Naive thymus-derived CD8-positive, alpha-beta T cell (primary cell): ENCODE data around the gene ZBTB22. TPM values are rescaled to one million over a fixed set of nuclear protein-coding genes. Genes with fewer than 3 reads are reported as not detected.
A peak's percentile ranks its signal among the peaks of the same experiment; 100 is the strongest.

Experiments
- ATAC-seq, 2 donors: fragments of 150-1000 bp; cut with Tn5 transposase in 1 of 2; sonication (Bioruptor Pico), chemical (Tn5 transposase) in 1 of 2; 1 replicate in 1 of 2; 2 replicates in 1 of 2; pipeline ENCODE4 v1.10.0; 2021; ENCODE audit warnings: mild to moderate bottlenecking in 2 of 2, moderate library complexity in 2 of 2
- POLR2A ChIA-PET: fragments of 350-600 bp; sonication (Branson Sonifier 250); formaldehyde crosslinking; loops from one replicate; lab custom pipeline; 2021; ENCODE audit warnings: antibody characterized with exemption; lab: Charles Lee
- DNase-seq, 10 donors: peaks; one replicate each; pipeline versions ENCODE4 v3.0.0 to v3.0.0-alpha.2; 2020 to 2022
- H3K27ac Mint-ChIP-seq, 10 donors: one replicate each; pipeline ENCODE4 v1.8.0; 2020 to 2022; ENCODE audit warnings: mild to moderate bottlenecking in 10 of 10, mixed read lengths in 10 of 10, moderate library complexity in 4 of 10, inconsistent platforms in 1 of 10
- H3K27me3 Mint-ChIP-seq, 5 donors: one replicate each; pipeline ENCODE4 v1.8.0; 2021 to 2022; ENCODE audit warnings: mixed read lengths in 5 of 5
- H3K36me3 Mint-ChIP-seq, 3 donors: one replicate each; pipeline ENCODE4 v1.8.0; 2020 to 2022; ENCODE audit warnings: mixed read lengths in 3 of 3, mild to moderate bottlenecking in 2 of 3, inconsistent platforms in 1 of 3
- H3K4me1 Mint-ChIP-seq, 4 donors: one replicate each; pipeline ENCODE4 v1.8.0; 2021 to 2022; ENCODE audit warnings: mixed read lengths in 4 of 4
- H3K4me3 Mint-ChIP-seq, 10 donors: one replicate each; pipeline ENCODE4 v1.8.0; 2020 to 2022; ENCODE audit warnings: mild to moderate bottlenecking in 10 of 10, mixed read lengths in 10 of 10, moderate library complexity in 6 of 10, inconsistent platforms in 1 of 10
- H3K9me3 Mint-ChIP-seq, 9 donors: one replicate each; pipeline ENCODE4 v1.8.0; 2020 to 2022; ENCODE audit warnings: mixed read lengths in 9 of 9, mild to moderate bottlenecking in 3 of 9, inconsistent platforms in 1 of 9, moderate library complexity in 1 of 9
- polyA plus RNA-seq, 3 donors: library from polyadenylated mRNA; unstranded; fragments of 300-500 nt; fragmentation: Illumina TruSeq; gene quantifications; one replicate each; pipeline ENCODE4 v1.2.3, GENCODE V29; 2021
- total RNA-seq, 8 experiments: library from RNA in 2 of 8; stranded (reverse) in 2 of 8; gene quantifications; one replicate each; pipeline ENCODE4 v1.2.3 and lab custom pipeline; 2021 to 2026

Gene ZBTB22
- total and polyA plus RNA-seq, 5 experiments from 2014 or later, result 10.4 to 33.6 (median 13.4) TPM

DNA sequence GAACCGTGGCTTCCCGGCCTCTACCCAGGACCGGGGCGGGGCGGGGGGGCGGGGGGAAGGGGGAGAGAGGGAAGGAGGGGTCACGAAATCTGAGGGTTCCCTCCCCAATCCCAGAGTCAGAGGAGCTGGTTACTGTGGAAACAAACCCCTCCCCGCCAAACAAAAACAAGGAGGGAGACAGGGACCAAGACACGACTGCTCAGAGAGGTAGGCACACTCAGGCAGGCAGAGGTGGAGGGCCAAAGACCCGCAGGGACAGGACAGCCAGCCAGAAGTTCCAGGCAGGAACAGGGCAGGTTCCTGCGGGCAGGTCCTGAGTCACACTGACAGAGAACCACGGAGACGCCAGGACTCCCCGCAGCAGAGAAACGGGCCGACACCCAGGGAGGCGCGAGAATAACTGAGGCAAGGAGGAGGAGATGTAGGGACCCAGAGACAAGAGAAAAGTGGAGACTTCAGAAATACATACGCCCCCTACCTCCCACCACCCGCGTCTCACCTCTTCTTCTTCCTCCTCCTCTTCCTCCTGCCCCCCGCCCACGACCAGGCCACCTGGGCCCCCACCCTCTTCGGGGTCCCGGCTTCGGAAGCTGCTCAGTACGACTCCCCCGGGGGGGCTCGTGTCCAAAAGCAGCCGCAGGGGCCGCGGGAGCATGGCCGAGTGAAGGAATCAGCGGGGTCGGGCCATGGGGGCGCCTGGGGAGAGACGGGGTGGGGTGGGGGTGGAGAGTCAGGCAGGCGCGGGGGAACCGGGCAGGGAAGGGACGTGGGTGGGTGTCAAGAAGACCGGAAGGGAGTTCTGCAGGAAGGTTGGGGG is 19.4 kb downstream of the ZBTB22 start:
- H3K27ac Mint-ChIP-seq, result peak overlapping the region; percentile 93 to 100 (median 98)
- DNase-seq (peak; percentile 30 to 82 (median 68)), ATAC-seq (peak; percentile 26 to 29)
- H3K27me3 Mint-ChIP-seq, result peaks cover 0 to 2% (median 0%) of the 10 kb centered on the region in 5 donors
- H3K4me1 Mint-ChIP-seq, result peaks cover 16 to 43% (median 39%) of the 10 kb centered on the region in 4 donors
- POLR2A ChIA-PET, result interaction anchor here (0.8 to 7.4 kb wide), 20 partner anchors 9 to 330 kb away, joined by 3 to 106 read pairs (median 8); partner anchors contain the start of genes B3GALT4, BRD2, CUTA and PFDN6
- peak overlapping the region; percentile 94 to 100 (median 98) for H3K4me3 Mint-ChIP-seq
- H3K9me3 Mint-ChIP-seq, result peaks cover 0 to 2% (median 0%) of the 10 kb centered on the region in 9 donors
- peaks cover 0 to 58% (median 4%) of the 10 kb centered on the region in 3 donors for H3K36me3 Mint-ChIP-seq

DNA sequence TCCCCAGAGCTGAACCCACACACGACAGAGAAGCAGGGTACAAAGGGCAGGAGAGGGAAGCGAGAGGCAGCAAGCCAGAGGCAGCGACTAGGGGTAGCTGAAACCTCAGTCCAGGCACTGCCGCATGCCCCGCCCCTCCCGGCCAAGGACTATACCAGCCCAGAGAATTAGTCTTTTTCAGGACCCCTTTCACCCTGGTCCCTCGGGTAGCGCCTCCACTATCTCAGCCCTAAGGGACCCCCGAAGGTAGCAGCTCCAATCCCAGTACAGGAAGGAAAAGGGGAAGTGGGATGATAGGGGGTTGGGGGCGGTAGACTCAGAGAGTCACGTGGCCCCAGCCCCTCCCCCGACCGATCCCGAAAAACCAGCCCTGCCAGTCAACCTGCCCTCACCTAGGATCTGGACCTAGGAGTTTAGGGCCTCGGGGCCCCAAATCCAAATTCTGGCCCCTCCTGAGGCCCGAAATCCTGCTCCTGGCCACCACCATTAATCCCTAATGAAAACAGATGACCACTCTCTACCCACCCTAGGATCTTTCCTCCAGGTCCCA is 20.1 kb downstream of the ZBTB22 start:
- Mint-ChIP-seq H3K27ac (peak overlapping the region; percentile 43 to 99 (median 88)), H3K4me1 (peaks cover 18 to 43% (median 39%) of the 10 kb centered on the region in 4 donors), H3K9me3 (peaks cover 0 to 2% (median 0%) of the 10 kb centered on the region in 9 donors), H3K27me3 (peaks cover 0 to 2% (median 0%) of the 10 kb centered on the region in 5 donors), H3K4me3 (peak overlapping the region; percentile 57 to 97 (median 66)), H3K36me3 (peaks cover 0 to 58% (median 4%) of the 10 kb centered on the region in 3 donors)
- DNase-seq (no peak), ATAC-seq (no peak)
- POLR2A ChIA-PET, result interaction anchor here (1.0 to 7.4 kb wide), 11 partner anchors 8 to 329 kb away, joined by 3 to 106 read pairs (median 13); partner anchors contain the start of genes B3GALT4, BRD2, PFDN6 and RPS18

DNA sequence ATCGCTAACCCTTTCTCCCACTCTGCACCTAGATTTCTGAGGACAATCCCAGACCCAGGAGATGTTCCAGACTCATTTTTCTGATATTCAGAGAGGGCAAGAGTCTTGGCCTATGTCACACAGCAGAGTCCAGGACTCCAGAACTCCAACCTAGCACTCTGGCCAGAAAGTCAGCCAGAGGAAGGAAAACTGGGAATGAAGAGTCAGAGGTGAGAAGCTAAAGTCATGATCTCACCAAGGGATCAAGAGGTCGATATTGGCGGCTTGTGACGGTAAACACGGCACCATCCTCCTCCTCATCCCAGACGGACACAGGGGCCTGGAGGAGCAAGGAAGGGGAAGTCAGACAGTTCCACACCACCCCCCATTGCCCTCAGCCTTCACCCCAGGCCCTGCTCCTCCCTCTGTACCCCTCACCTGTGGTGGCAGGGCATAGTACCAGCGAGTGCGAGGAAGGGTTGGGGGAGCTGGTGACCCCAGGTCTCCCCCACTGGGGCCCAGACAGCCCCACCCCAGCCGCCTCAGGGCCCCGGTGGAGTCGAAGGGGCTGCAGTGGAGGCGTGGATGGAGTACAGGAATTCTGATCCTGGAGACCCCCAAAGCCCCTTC is 20.6 kb downstream of the ZBTB22 start:
- H3K27me3 Mint-ChIP-seq, result peaks cover 0 to 2% (median 0%) of the 10 kb centered on the region in 5 donors
- peaks cover 0 to 2% (median 0%) of the 10 kb centered on the region in 9 donors for H3K9me3 Mint-ChIP-seq
- ATAC-seq (no peak), DNase-seq (no peak)
- peaks cover 18 to 42% (median 39%) of the 10 kb centered on the region in 4 donors for H3K4me1 Mint-ChIP-seq
- peak overlapping the region; percentile 59 to 97 (median 69) for H3K4me3 Mint-ChIP-seq
- H3K36me3 Mint-ChIP-seq, result peaks cover 0 to 58% (median 4%) of the 10 kb centered on the region in 3 donors
- POLR2A ChIA-PET, result interaction anchor here (1.0 to 7.4 kb wide), 10 partner anchors 8 to 48 kb away, joined by 3 to 106 read pairs (median 44); partner anchors contain the start of genes B3GALT4, PFDN6, RPS18 and TAPBP
- H3K27ac Mint-ChIP-seq, result peak overlapping the region; percentile 60 to 99 (median 88)

DNA sequence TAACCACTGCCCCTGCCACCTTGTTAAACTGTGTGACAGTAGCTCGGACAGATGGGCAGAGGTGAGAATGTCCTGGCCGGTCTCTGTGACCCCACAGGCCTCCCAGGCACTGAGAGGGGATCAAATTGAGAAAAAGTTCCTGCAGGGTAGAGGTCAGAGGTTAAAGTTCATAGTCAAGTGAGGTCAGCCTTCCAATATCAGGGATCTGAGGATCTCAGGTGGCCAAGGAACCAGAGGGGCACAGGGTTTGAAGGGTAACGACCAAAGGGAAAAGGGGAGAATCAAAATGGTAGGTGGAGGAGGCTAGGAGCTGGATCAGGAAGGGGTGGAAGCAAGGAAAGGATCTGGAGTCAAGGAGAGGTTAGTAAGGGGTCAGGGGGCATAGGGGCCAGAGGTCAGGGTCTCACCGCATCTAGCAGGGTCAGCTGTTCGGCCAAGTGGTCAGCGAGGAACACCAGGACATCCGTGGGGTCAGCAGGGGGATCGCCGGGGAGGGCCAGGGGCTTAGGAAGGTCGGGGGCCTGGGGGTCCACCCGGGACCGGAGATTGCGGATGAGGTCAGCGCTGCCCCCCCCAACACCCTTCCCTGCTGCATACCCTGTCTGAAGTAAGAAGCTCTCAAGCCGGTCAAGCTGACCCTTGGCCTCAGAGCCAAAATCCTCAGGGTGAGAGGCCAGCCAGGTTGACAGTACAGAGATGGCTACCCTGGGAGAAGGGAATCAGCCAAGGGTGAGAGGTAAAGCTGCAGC is 21.7 kb downstream of the ZBTB22 start:
- H3K4me3 Mint-ChIP-seq, result peak overlapping the region in 5 of 10 donors; percentile 20 to 97 (median 72)
- peaks cover 21 to 43% (median 40%) of the 10 kb centered on the region in 4 donors for H3K4me1 Mint-ChIP-seq
- ATAC-seq (no peak), DNase-seq (no peak)
- POLR2A ChIA-PET, result interaction anchor here (1.1 to 7.4 kb wide), 5 partner anchors 14 to 25 kb away, joined by 5 to 106 read pairs (median 89); partner anchors contain the start of genes B3GALT4, RPS18, TAPBP and VPS52
- H3K9me3 Mint-ChIP-seq, result peaks cover 0 to 2% (median 0%) of the 10 kb centered on the region in 9 donors
- peaks cover 0 to 53% (median 4%) of the 10 kb centered on the region in 3 donors for H3K36me3 Mint-ChIP-seq
- peak overlapping the region in 7 of 10 donors; percentile 60 to 99 (median 89) for H3K27ac Mint-ChIP-seq
- peaks cover 0 to 2% (median 0%) of the 10 kb centered on the region in 5 donors for H3K27me3 Mint-ChIP-seq

DNA sequence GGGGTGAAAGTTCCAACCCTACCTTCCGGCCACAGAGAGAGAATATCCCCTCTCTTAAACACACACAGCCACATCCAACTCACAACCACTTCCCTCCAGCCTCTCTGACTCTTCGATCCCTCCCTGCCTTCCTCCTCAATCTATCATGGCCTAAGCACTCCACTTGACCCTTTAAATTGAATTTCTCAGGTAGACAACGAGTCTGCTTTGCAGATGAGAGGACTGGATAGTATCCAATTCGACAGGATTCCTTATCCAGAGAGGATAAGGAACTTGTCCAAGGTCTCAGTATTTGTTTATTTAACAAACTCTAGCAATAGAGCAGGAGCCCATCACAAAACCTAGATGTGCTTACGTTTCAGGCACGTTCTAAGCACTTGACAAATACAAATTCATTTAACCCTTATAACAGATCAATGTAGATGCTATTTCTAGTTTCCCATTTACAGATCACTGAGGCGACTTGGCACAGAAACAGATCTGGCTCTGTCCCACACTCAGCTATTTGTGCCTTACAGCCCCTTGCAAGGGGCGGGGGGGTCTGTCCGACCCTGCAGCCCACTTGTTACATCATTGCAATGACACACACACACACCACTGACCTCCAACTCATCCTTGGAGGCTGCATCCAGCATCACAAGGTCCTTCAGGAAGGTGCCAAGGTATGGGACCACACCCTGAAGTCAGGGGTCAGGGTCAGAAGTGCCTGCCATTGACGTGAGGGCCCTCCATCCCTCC is 23.3 kb downstream of the ZBTB22 start:
- peaks cover 0 to 42% (median 4%) of the 10 kb centered on the region in 3 donors for H3K36me3 Mint-ChIP-seq
- peaks cover 0 to 2% (median 0%) of the 10 kb centered on the region in 5 donors for H3K27me3 Mint-ChIP-seq
- no peak overlapping the region for H3K4me3 Mint-ChIP-seq

DNA sequence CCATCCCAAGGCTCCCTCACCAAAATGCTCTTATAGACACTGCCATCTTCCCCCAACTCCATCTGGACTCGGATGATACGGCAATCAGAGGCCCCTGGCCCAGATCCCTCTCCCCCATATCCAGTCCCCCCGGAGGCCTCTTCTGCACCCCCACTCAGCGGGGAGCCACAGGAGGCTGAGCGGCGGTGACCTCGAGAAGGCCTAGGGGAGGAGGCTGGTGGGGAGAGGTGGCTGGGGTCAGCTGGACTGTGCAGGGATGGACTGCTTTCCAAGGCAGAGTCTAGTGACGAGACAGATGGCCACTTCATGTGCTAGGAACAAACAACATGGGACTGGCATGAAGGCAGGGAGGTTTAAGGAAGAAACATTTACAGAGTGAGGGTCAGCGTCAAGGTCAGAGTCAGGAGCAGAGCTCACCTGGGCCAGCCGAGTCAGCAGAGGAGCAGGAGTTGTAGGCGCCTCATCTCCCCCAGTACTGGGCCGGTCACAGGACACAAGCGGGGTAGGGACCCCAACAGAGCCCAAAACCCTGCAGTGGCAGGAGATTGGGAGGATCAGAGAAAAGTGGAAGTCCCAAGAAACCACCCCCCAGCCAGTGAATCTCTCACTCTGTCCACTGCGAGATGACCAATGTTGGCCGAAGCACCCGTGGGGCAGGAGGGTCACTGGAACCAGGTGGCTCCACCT is 24.4 kb downstream of the ZBTB22 start:
- no peaks in the 10 kb centered on the region for H3K9me3 Mint-ChIP-seq
- peak overlapping the region in 4 of 10 donors; percentile 8 to 86 (median 29) for H3K27ac Mint-ChIP-seq
- peaks cover 0 to 44% (median 6%) of the 10 kb centered on the region in 3 donors for H3K36me3 Mint-ChIP-seq
- DNase-seq, result no peak
- peaks cover 20 to 51% (median 48%) of the 10 kb centered on the region in 4 donors for H3K4me1 Mint-ChIP-seq
- POLR2A ChIA-PET, result interaction anchor here (0.6 to 0.9 kb wide), 2 partner anchors 44 to 52 kb away, joined by 3 read pairs; no protein-coding TSS in a partner anchor
- ATAC-seq, result no peak
- peak overlapping the region in 1 of 10 donors; percentile 65 for H3K4me3 Mint-ChIP-seq
- peaks cover 0 to 1% (median 0%) of the 10 kb centered on the region in 5 donors for H3K27me3 Mint-ChIP-seq

More for the DNA sequence above, 23.3 kb downstream of the ZBTB22 start:
- peaks cover 20 to 46% (median 42%) of the 10 kb centered on the region in 4 donors for H3K4me1 Mint-ChIP-seq
- peak overlapping the region in 3 of 10 donors; percentile 3 to 80 (median 73) for H3K27ac Mint-ChIP-seq
- ATAC-seq (no peak), DNase-seq (no peak)
- H3K9me3 Mint-ChIP-seq, result no peaks in the 10 kb centered on the region
- POLR2A ChIA-PET, result interaction anchor here (0.9 to 6.1 kb wide), 2 partner anchors 17 to 45 kb away, joined by 3 to 106 read pairs; partner anchors contain the start of gene B3GALT4

DNA sequence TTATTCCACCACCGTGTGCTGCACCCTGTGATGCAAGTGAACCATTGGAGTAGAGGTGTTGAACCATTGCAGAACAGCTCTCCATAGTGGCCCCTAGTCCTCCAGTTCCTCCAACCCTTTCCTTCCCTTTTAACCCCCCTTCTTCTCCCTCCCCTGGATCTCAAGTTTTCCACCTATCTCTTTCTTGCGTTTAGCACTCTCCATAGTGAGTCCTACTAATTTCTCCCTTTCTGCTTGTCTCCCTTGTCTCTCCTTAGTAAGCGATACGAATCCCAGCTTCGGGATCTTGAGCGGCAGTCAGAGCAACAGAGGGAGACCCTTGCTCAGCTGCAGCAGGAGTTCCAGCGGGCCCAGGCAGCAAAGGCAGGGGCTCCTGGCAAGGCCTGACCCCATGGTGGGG is 27.1 kb downstream of the ZBTB22 start:
- Mint-ChIP-seq H3K27ac (peak overlapping the region; percentile 14 to 97 (median 93)), H3K27me3 (no peaks in the 10 kb centered on the region), H3K4me3 (peak overlapping the region; percentile 87 to 100 (median 99)), H3K36me3 (peaks cover 0 to 53% (median 10%) of the 10 kb centered on the region in 3 donors), H3K4me1 (peaks cover 22 to 51% (median 48%) of the 10 kb centered on the region in 4 donors), H3K9me3 (no peaks in the 10 kb centered on the region)
- no peak for ATAC-seq
- DNase-seq, result no peak
- POLR2A ChIA-PET, result interaction anchor here (0.8 to 7.0 kb wide), 9 partner anchors 8 to 446 kb away, joined by 3 to 128 read pairs (median 36); partner anchors contain the start of genes B3GALT4, RGL2, RPS18 and TAPBP

DNA sequence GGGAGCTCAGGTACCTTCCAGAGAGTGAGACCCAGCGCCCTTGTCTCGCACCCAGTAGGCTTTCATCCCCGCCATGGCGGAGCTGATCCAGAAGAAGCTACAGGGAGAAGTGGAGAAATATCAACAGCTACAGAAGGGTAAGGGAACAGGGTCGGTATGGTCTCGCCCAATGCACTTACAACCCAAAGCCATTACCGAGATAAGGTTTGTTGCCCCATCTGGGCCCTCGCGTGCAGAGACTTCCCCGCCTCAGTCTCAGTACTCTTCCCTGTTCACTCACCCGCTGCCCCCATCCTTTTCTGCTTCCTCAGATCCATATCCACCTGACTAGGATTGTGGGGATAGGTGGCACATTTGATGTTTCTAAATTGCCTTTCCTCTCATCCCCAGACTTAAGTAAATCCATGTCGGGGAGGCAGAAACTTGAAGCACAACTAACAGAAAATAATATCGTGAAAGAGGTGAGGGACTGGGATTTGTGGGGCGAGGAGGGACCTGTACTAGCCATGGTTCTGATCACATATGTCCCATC is 27.7 kb downstream of the ZBTB22 start:
- Mint-ChIP-seq H3K27ac (peak overlapping the region; percentile 84 to 97 (median 94)), H3K4me3 (peak overlapping the region; percentile 87 to 100 (median 99)), H3K36me3 (peaks cover 0 to 51% (median 10%) of the 10 kb centered on the region in 3 donors), H3K4me1 (peaks cover 22 to 52% (median 48%) of the 10 kb centered on the region in 4 donors), H3K9me3 (no peaks in the 10 kb centered on the region), H3K27me3 (no peaks in the 10 kb centered on the region)
- POLR2A ChIA-PET, result interaction anchor here (0.7 to 7.0 kb wide), 22 partner anchors 9 to 445 kb away, joined by 3 to 128 read pairs (median 4); partner anchors contain the start of genes B3GALT4, RGL2, RPS18 and SYNGAP1
- DNase-seq (no peak), ATAC-seq (peak in 1 of 2 donors; percentile 22)

DNA sequence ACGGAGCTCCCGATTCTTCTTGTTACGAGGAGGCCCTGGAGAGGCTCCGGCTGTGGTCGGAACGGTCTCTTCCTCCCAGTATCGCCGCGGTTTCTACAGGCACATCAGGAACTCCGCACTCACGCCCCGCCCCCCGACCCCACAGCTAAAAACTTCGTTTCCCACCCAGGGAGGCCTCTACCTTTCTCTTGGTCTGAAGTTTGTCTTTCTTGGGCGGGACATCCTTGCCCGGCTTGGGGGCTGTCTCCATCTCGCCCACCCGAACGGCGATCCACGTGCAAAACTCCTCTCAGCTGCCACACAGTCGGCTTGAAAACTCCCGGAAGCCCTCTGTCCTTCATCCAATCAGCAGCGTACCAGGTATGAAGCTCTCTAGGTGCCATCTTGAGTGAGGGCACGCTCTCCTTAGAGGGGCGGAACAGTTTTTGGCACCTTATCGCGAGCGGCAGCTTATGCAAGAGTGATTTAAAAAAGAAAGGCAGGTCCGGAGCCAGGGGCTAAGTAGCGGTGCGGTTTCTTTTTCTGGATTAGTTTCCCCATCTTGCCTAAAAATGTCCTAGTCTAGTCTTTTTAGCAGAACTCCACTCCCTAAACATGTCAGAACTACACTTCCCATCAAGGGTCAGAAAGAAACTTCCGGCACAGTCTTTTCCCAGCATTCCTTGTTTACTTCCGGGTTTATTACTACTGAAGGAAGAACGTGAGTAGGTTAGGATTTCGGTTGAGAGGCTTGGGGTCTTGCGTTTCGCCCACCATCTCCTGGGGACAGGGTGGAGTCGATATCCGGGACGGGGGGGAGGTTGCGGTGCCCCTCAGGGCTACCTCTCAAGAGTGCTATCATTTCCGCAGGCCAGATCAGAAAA is 28.4 kb downstream of the ZBTB22 start, which contains the start of the genes PFDN6 and WDR46:
PFDN6 (plus strand) TSS at position 681 of the 863 bp plus-strand sequence. CDS start 256 bp downstream, outside the sequence.
WDR46 (minus strand) TSS at position 319 of the 863 bp plus-strand sequence; CDS start at position 250, 69 bp downstream.
- ATAC-seq, result peak; percentile 96 to 97
- Mint-ChIP-seq H3K9me3 (no peaks in the 10 kb centered on the region), H3K4me1 (peaks cover 22 to 51% (median 48%) of the 10 kb centered on the region in 4 donors), H3K27ac (peak within 1 kb of the TSS; percentile 84 to 97 (median 94)), H3K36me3 (peaks cover 0 to 51% (median 12%) of the 10 kb centered on the region in 3 donors), H3K4me3 (peak within 1 kb of the TSS; percentile 87 to 100 (median 99)), H3K27me3 (no peaks in the 10 kb centered on the region)
- peak; percentile 53 to 91 (median 81) for DNase-seq
- POLR2A ChIA-PET, result interaction anchor here (0.6 to 7.0 kb wide), 28 partner anchors 9 to 1388 kb away, joined by 3 to 128 read pairs (median 4); partner anchors contain the start of genes B3GALT4, CUTA, RGL2 and RPS18
